ENCODE data around the gene AP1M2.
"Not testable (repeated sequence)": the region's sequence is repeated elsewhere in the genome, so short reads cannot be mapped to it uniquely, and the experiment has no call there.

The AP1M2 gene

DNA sequence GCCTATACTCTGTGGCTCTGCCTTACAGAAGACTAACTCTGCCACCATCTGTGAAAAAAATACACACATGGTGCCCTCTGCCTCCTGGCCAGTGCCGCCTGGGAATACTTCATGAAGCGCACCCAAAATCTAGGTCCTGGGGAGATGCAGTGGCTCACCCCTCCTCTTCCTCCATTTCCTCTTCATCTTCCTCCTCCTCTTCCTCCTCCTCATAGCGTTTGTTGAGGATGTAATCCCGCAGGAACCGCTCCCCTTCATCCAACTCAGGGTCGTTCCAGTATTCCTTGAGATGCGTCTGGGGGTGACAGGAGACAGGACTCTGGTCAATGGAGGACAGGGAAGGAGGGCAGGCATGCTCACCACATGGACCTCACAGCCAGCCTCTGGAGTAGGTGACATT, 27.0 kb downstream of the AP1M2 start:
- no peak for DNase-seq

GRCh38 chr19:10557603-10558197, 29.4 kb downstream of the AP1M2 start:
- no peak for DNase-seq

DNA sequence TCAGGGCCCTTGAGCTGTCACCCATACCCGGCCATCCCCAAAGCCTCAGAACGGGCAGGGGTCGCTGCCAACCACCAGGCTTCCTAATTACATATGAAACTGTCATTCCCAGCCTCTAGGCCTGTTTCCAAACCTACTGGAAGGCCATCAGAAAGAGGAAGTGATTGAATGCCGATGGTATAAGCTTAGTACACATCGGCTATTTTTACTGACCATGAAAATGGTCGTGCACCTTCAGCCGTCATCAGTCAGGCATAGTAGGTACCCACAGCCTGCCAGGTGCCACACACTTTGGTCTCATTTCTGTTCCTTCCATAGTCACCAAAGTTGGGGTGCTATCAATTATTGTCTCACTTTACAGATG, 31.5 kb downstream of the AP1M2 start:
- DNase-seq = no peak

DNA sequence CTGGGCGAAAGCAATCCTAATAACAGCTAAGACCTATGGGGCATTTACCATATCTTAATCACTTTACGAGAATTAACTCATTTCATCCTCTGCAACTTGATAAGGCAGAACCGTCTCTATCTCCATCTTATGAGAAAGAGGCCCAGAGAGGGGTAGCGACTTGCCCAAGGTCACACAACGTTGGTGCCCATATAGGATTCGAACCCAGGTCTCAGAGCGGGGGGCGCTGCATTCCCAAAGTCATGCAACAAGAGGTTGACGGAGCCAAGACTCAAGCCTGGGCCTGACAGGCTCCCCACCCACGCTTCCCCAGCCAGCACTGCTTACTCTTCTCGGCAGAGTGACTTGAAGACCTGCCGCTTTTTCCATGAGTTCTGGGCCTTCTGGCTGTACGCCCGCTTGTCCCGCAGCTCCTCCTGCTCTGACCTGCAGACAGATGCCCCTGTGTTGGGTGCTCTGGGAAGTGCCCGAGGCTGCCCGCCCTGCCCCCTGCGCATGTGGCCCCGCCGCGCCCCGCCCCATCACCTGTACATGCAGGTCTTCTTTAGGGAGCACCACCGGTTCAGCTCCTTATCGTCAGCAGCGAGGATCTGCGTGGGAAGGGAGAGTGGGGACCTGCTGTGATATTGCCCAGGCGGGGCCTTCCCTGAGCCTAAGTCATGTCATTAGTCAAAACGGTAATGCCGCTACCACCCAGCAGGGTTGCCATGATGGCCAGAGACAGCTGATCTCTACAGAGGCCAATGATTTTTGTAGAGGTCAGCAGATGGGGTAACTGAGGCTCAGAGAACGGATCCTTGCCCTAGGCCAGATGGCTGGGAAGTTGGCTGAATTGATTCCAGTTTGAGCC, 32.1 kb downstream of the AP1M2 start:
- DNase-seq = no peak

DNA sequence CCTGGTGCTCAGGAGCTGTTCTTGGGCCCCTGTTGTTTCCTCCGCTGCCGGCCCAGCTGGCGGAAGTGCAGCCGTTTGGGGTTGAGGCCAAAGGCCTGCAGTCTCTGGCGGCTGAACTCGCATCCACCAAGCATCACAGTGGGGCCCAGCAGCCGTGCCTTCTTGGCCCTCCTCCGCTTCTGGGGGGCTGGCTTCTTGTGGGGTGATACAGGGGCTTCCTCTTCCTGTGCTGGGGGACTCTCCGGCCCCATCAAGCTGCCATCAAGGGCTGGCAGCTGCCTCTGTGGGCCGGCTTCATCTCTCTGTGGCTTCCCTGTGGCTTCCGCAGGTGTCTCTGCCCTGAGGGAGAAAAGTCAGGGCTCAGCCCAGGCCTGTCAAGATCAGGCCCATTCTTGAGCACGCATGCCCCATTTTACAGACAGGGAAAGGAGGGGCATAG, 33.1 kb downstream of the AP1M2 start:
- no peak for DNase-seq

- no peak for DNase-seq
These were observed 33.9 kb downstream of the AP1M2 start for GRCh38 chr19:10553087-10553667.

DNA sequence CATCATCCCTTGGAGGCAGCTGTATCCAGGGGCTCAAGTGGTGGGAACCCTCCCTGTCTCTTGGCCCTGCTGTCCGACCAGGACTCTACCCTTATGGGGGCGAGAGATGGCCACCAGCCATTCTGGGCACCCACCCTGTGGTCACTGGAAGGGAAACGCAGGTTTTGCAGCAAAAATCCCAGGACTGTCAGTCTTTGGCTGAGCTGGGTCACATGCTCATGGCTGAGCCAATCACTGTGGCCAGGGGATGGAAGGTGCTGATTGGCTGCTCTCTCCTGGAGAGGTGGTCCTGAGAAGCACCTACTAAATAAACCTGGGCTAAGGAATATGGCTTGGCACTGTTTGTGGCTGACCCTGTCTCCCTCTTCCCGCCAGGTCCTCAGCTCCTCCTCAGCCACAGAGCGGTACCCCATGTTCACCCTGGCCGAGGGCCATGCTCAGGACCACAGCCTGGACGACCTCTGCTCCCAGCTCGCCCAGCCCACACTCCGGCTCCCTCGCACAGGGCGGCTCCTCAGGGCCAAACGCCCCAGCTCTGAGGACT, 34.5 kb downstream of the AP1M2 start:
- DNase-seq = no peak

GRCh38 chr19:10551698-10552301, 35.3 kb downstream of the AP1M2 start:
- no peak for DNase-seq

GRCh38 chr19:10551006-10551405, 36.1 kb downstream of the AP1M2 start:
- not testable (repeated sequence) for DNase-seq

DNA sequence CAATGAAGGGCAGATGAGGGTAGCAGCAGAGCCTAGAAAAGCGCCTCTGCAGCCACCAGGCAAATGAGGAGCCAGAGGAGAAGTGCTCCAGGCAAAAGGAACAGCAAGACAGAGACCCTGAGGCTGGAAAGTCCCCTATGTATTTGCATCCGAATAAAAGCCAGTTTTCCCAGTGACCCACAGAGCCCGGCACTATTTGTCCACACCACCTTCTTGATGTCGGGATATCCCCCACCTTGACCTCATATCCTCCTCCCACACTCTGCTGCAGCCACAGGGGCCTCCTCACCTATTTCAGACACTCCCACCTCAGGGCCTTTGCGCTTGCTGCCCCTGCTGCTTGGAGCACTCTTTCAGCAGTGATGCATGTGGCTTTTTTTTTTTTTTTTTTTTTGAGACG, 36.8 kb downstream of the AP1M2 start:
- DNase-seq = no peak

GRCh38 chr19:10549733-10550132, 37.4 kb downstream of the AP1M2 start:
- no peak for DNase-seq

DNA sequence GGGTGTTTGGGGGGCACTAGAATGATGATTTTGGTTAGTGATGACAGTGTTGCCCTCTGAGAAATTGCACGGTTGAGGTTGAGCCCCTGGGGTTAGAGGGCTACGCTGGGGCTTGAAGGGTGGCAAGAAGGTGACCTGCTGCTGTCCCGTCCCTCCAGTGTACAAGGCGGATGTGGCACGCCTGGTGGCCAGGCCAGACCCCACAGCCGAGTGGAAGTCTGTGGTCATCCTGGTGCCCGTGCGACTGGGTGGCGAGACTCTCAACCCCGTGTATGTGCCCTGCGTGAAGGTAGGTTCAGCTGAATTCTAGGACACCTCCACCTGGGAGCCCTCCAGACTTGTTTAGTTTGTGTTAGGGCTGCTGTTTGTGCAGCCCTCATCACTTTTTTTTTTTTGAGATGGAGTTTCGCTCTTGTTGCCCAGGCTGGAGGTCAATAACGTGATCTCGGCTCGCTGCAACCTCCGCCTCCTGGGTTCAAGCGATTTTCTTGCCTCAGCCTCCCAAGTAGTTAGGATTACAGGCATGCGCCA, 38.3 kb downstream of the AP1M2 start:
- no peak for DNase-seq

GRCh38 chr19:10546817-10547216, 40.3 kb downstream of the AP1M2 start:
- DNase-seq = no peak

DNA sequence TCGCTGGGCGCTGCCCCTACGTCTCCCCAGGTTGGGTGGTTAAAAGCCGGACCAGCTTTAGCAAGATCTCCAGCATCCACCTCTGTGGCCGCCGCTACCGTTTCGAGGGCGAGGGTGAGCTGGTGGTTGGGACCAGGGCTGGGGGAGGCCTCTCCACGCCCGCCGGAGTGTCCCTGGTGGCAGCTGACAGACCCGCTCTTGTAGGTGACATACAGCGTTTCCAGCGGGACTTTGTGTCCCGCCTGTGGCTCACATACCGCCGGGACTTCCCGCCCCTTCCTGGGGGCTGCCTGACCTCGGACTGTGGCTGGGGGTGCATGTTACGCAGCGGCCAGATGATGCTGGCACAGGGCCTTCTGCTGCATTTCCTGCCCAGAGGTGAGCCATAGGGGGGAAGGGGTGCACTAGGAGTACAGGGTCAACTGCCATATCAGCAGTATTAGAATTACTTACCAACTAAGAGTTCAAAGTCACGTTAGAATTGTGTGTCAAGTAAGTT, 42.3 kb downstream of the AP1M2 start:
- DNase-seq = no peak

DNA sequence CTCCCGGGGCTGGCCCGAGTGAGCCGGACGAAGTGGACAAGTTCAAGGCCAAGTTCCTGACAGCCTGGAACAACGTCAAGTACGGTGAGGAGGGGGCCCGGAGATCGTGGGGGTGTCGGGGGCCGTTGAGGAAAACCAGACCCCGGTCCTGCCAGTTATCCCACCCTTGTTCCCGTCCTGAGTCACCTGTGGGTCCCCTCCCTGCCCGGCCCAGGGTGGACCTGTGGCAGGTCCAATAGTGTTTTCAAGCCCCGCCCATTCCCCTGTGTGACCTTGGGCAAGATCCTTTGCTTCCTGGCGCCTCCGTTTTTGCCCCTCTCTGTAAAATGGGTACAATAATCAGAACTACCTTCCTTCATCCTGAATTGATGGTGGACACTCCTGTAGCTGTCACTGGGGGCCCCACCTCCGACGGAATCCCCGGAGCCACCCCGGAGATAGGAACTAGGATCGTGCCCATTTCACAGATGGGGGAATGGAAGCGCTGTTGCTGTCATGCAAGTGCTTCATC, 42.8 kb downstream of the AP1M2 start:
- no peak for DNase-seq

DNA sequence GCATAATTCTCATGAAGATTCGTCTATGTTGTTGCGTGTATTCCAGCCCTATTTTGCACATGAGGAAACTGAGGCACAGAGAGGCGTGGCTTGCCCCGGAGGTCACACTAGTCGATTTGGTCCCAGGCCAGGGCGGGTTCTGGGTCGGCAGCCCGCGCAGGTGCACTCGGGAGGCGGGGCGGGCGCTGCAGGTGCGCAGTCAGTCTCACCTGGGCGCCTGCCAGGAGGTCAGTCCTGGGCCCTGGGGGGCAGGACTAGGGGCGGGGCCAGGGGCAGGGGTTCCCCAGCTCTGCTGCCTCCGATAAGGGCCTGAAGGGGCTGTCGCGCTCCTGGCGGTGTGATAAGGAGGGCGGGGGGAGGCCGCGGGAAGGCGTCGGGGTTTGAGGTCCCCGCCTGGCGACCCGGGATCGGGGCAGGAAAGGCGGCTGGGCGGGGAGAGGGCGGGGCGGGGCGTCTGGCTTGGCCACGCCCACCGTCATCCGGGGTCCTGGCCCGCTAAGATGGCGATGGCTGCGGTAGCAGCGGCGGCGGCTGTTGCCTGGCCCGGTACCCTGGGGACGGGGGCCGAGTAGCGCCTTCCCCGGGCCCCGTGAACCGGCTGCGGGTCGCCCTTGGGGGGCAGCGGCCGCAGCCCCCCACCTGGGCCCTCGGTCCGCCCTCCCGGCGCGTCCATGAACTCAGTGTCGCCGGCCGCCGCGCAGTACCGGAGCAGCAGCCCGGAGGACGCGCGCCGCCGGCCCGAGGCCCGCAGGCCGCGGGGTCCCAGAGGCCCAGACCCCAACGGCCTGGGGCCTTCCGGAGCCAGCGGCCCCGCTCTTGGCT, 43.5 kb downstream of the AP1M2 start, which contains the start of gene ATG4D:
TSS of gene ATG4D (plus strand) at position 485 of the 822 bp plus-strand sequence. CDS start at position 672, 187 bp downstream.
- DNase-seq = peak; percentile 80

DNA sequence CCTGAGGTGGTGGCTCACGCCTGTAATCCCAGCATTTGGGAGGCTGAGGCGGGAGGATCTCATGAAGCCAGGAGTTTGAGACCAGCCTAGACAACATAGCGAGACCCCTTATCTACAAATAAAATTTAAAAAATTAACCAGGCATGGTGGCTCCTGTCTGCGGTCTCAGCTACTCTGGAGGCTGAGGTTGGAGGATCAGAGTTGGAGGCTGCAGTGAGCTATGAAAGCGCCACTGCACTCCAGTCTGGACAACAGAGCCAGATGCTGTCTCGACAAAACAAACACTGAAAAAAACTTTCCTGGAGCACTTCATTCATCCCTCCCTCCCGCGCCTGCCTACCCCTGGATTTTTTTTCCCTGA, 44.1 kb downstream of the AP1M2 start:
- no peak for DNase-seq

DNA sequence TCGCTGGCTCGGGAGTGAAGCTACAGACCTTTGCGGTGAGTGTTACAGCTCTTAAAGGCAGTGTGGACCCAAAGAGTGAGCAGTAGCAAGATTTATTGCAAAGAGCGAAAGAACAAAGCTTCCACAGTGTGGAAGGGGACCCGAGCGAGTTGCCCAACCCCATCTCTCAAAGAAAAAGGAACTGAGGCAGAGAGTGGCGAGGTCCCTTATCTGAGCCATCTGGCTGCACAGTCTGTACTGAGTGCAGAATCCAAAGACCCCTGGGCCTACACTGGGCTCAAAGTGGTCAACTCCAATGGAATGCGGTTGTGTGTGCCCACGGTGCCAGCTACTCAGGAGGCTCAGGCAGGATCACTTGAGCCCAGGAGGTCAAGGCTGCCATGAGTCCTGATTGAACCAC, 48.1 kb downstream of the AP1M2 start:
- DNase-seq = not testable (repeated sequence)

- DNase-seq = no peak
These were observed 48.7 kb downstream of the AP1M2 start for GRCh38 chr19:10538204-10538983.

GRCh38 chr19:10537668-10538067, 49.4 kb downstream of the AP1M2 start:
- no peak for DNase-seq

GRCh38 chr19:10535613-10536012, 51.5 kb downstream of the AP1M2 start:
- no peak for DNase-seq
